Activated naive CD4-positive, alpha-beta T cell treated with anti-CD3 and anti-CD28 coated beads for 36 hours (primary cell): ENCODE data around the gene GK. TPM values are rescaled to one million over a fixed set of nuclear protein-coding genes. Genes with fewer than 3 reads are reported as not detected.
"Not testable (repeated sequence)": the region's sequence is repeated elsewhere in the genome, so short reads cannot be mapped to it uniquely, and the experiment has no call there.

ENCODE experiments used
- CTCF ChIA-PET: fragments of 350-600 bp; sonication (Branson Sonifier 250); formaldehyde crosslinking; loops from one replicate; lab custom pipeline; 2021; ENCODE audit warnings: antibody characterized with exemption; lab: Charles Lee
- DNase-seq: peaks from one replicate; pipeline ENCODE4 v3.0.0-alpha.2; 2020
- H3K27ac Mint-ChIP-seq: one replicate; pipeline ENCODE4 v1.8.0; 2021; ENCODE audit warnings: mild to moderate bottlenecking, mixed read lengths
- H3K27me3 Mint-ChIP-seq: one replicate; pipeline ENCODE4 v1.8.0; 2021; ENCODE audit warnings: low read depth, mixed read lengths
- H3K36me3 Mint-ChIP-seq: one replicate; pipeline ENCODE4 v1.8.0; 2021; ENCODE audit warnings: low read depth, mixed read lengths
- H3K4me1 Mint-ChIP-seq: one replicate; pipeline ENCODE4 v1.8.0; 2021; ENCODE audit warnings: low read depth, mixed read lengths
- H3K4me3 Mint-ChIP-seq: one replicate; pipeline ENCODE4 v1.8.0; 2021; ENCODE audit warnings: mild to moderate bottlenecking, moderate library complexity, mixed read lengths
- H3K9me3 Mint-ChIP-seq: one replicate; pipeline ENCODE4 v1.8.0; 2021; ENCODE audit warnings: mixed read lengths
- intact Hi-C: fragments of 100-400 bp; cut with micrococcal nuclease; formaldehyde crosslinking; loops from one replicate; pipeline ENCODE4 v1.15.1; 2023
- total RNA-seq, 2 experiments: library from RNA; stranded (reverse); gene quantifications; one replicate each; pipeline ENCODE4 v1.2.3, GENCODE V29; 2021

Gene GK
- total RNA-seq, 2 experiments from 2014 or later = 85.9 to 90.3 TPM

DNA sequence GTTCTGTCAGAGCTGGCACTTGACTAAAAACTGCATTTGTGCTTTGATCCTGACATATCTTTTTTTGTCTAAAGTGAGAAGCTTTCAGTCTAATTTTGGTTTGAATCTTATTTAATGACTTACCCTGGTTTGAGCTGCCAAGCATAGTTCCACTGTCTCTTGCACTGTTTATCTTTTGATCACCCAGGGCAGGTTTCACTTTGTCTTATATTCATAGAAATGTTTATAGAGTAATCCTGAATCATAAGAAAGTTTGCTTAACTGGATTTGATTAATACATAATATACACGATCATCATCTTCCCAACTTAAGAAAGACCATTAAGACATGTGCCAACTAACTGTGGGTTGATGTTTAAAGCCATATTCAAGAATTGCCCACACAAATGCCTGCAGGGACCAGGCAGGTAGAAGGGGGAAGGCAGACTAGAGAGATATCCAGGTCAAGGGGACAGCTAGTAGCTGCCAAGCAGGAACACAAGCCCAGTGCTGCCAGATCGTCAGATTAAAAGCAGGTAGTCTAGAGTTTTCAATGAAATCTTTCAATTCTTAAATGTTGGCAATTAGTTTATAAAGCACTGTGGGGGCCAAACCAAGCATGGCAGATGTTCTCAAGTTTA is 1.9 kb downstream of the GK start:
- CTCF ChIA-PET = interaction anchor here (0.8 to 1.3 kb wide), 2 partner anchors 13 to 20 kb away, joined by 3 read pairs; no protein-coding TSS in a partner anchor
- peak overlapping the region; percentile 67 for H3K27ac Mint-ChIP-seq
- H3K27me3 Mint-ChIP-seq = no peaks in the 10 kb centered on the region
- no peak for DNase-seq
- H3K36me3 Mint-ChIP-seq = peaks cover 32% of the 10 kb centered on the region
- peak overlapping the region; percentile 90 for H3K4me3 Mint-ChIP-seq
- no peaks in the 10 kb centered on the region for H3K9me3 Mint-ChIP-seq
- intact Hi-C loops = no loop called here
- peaks cover 38% of the 10 kb centered on the region for H3K4me1 Mint-ChIP-seq

DNA sequence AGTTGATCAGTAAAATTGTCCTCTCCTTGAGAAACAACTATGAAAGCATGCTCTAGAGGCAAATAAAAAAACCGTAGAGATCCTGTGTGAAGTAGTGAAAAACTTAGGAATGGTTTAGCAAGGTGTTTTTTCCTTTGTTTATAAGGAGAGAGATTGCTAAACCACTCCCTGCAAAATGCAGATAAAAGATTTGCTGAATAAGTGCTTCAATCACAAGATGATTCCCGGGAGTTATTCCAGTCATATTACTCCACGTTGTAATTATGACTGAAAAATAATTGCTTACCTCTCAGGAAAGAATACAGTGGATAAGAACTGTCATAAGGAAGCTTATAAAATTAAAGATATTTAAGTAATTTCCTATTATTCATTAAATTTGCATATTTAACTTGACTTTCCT is 2.8 kb downstream of the GK start:
- intact Hi-C loops = no loop called here
- Mint-ChIP-seq H3K4me1 (peaks cover 36% of the 10 kb centered on the region), H3K36me3 (peaks cover 32% of the 10 kb centered on the region), H3K27ac (peak overlapping the region; percentile 81), H3K9me3 (no peaks in the 10 kb centered on the region), H3K27me3 (no peaks in the 10 kb centered on the region), H3K4me3 (peak overlapping the region; percentile 90)
- no peak for DNase-seq
- CTCF ChIA-PET = interaction anchor here (1.4 kb wide), 1 partner anchor 21 kb away, joined by 4 read pairs; no protein-coding TSS in a partner anchor

- intact Hi-C loops = loop anchor here (1.0 to 2.0 kb wide), 3 partner anchors 81 to 173 kb away; partner anchors contain the start of gene TASL
- peak overlapping the region; percentile 85 for H3K27ac Mint-ChIP-seq
- peaks cover 34% of the 10 kb centered on the region for H3K4me1 Mint-ChIP-seq
- peak overlapping the region; percentile 52 for H3K4me3 Mint-ChIP-seq
- peaks cover 40% of the 10 kb centered on the region for H3K36me3 Mint-ChIP-seq
- DNase-seq = peak; percentile 59
- CTCF ChIA-PET = interaction anchor here (1.4 to 2.3 kb wide), 3 partner anchors 8 to 22 kb away, joined by 4 to 13 read pairs (median 6); no protein-coding TSS in a partner anchor
- no peaks in the 10 kb centered on the region for H3K9me3 Mint-ChIP-seq
- no peaks in the 10 kb centered on the region for H3K27me3 Mint-ChIP-seq
Observed at GRCh38 chrX:30657196-30658161, 4.3 kb downstream of the GK start.

DNA sequence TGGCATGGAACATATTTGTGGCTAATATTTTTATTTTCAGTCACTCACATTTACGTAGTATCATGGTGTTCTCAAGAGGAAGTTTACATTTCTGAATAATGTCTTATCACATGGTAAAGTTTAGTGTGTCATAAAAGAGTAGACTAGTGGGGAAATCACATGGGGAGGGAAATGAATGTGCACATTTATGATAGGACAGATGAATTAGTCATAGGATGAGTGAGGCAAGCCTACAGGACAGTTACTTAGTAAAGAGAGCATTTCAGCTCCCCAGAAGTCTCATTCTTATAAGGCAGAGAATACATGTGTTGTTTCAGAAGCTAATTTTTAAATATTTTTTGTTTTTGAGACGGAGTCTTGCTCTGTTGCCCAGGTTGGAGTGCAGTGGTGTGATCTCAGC is 6.2 kb downstream of the GK start:
- peak overlapping the region; percentile 29 for H3K4me3 Mint-ChIP-seq
- peaks cover 34% of the 10 kb centered on the region for H3K4me1 Mint-ChIP-seq
- peaks cover 39% of the 10 kb centered on the region for H3K36me3 Mint-ChIP-seq
- H3K9me3 Mint-ChIP-seq = no peaks in the 10 kb centered on the region
- DNase-seq = no peak
- H3K27me3 Mint-ChIP-seq = no peaks in the 10 kb centered on the region
- H3K27ac Mint-ChIP-seq = peak overlapping the region; percentile 85
- CTCF ChIA-PET = interaction anchor here (0.9 to 2.3 kb wide), 4 partner anchors 10 to 25 kb away, joined by 4 to 13 read pairs (median 5); no protein-coding TSS in a partner anchor
- intact Hi-C loops = loop anchor here (1.0 to 2.0 kb wide), 6 partner anchors 9 to 230 kb away; partner anchors contain the start of genes TAB3 and TASL

DNA sequence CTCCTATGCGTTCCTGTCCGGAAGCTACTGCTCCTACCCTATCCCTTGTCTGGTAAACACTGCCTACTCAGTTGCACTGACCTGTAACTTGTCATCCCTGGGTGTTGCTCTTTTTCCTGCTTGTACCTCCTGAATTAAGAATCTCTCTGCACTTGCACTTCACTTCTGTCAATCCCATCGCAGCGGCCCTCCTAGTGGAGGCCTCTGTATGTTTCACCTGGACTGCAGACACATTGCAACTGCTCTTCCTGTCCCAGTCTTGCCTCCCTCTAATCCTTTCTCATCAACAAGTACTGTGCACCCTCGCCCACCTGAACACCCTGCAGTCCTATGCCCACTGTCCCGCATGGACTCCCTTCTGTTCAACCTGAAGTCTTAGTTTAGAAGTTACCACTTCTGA is 8.0 kb downstream of the GK start:
- no peak for DNase-seq
- no peak overlapping the region for H3K4me3 Mint-ChIP-seq
- no peaks in the 10 kb centered on the region for H3K9me3 Mint-ChIP-seq
- peaks cover 30% of the 10 kb centered on the region for H3K4me1 Mint-ChIP-seq
- peak overlapping the region; percentile 52 for H3K27ac Mint-ChIP-seq
- intact Hi-C loops = no loop called here
- no peaks in the 10 kb centered on the region for H3K27me3 Mint-ChIP-seq
- H3K36me3 Mint-ChIP-seq = peaks cover 28% of the 10 kb centered on the region
- CTCF ChIA-PET = no interaction called here

- no peak for DNase-seq
- intact Hi-C loops = no loop called here
- Mint-ChIP-seq H3K4me3 (no peak overlapping the region), H3K4me1 (peaks cover 17% of the 10 kb centered on the region), H3K9me3 (no peaks in the 10 kb centered on the region), H3K27me3 (no peaks in the 10 kb centered on the region), H3K27ac (no peak overlapping the region), H3K36me3 (peaks cover 24% of the 10 kb centered on the region)
- CTCF ChIA-PET = no interaction called here
Observed at GRCh38 chrX:30663322-30663721, 10.1 kb downstream of the GK start.

- peaks cover 30% of the 10 kb centered on the region for H3K36me3 Mint-ChIP-seq
- DNase-seq = no peak
- intact Hi-C loops = no loop called here
- no peaks in the 10 kb centered on the region for H3K9me3 Mint-ChIP-seq
- no peak overlapping the region for H3K4me3 Mint-ChIP-seq
- H3K27ac Mint-ChIP-seq = no peak overlapping the region
- H3K27me3 Mint-ChIP-seq = no peaks in the 10 kb centered on the region
- CTCF ChIA-PET = no interaction called here
- peaks cover 9% of the 10 kb centered on the region for H3K4me1 Mint-ChIP-seq
Observed at GRCh38 chrX:30665471-30665870, 12.2 kb downstream of the GK start.

- Mint-ChIP-seq H3K27me3 (no peaks in the 10 kb centered on the region), H3K36me3 (peaks cover 30% of the 10 kb centered on the region), H3K4me3 (no peak overlapping the region), H3K4me1 (peaks cover 7% of the 10 kb centered on the region), H3K9me3 (no peaks in the 10 kb centered on the region), H3K27ac (no peak overlapping the region)
- CTCF ChIA-PET = no interaction called here
- DNase-seq = no peak
- intact Hi-C loops = no loop called here
Observed at GRCh38 chrX:30666094-30666493, 12.9 kb downstream of the GK start.

DNA sequence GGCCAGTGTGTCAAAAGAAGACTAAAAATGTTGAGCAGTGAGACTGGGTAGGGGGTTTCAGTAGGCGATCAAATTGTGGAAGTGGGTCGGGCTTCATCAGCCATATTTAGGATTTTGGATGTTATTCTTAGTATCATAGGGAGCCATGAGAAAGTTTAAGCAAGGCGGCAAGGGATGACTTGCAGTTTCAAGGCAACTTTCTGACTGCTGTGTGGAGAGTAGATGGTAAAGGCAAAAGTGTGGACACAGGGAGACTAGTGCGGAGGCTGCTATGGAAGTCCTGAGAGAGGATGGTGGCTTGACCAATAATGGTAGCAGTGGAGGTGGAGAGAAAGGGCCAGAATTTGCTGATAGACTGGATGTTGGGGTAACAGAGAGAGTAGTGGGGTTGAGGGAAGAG is 15.4 kb downstream of the GK start:
- Mint-ChIP-seq H3K4me3 (no peak overlapping the region), H3K27me3 (no peaks in the 10 kb centered on the region), H3K4me1 (peaks cover 1% of the 10 kb centered on the region), H3K36me3 (peaks cover 36% of the 10 kb centered on the region), H3K27ac (no peak overlapping the region), H3K9me3 (no peaks in the 10 kb centered on the region)
- intact Hi-C loops = no loop called here
- CTCF ChIA-PET = no interaction called here
- DNase-seq = no peak

- intact Hi-C loops, H3K4me1 Mint-ChIP-seq, H3K27me3 Mint-ChIP-seq, H3K27ac Mint-ChIP-seq, H3K4me3 Mint-ChIP-seq, H3K9me3 Mint-ChIP-seq, DNase-seq: not testable (repeated sequence)
- CTCF ChIA-PET = interaction anchor here (1.1 to 1.5 kb wide), 2 partner anchors 24 to 33 kb away, joined by 3 to 5 read pairs; no protein-coding TSS in a partner anchor
- H3K36me3 Mint-ChIP-seq = peaks cover 40% of the 10 kb centered on the region
Observed at GRCh38 chrX:30671189-30671588, 18.0 kb downstream of the GK start.

DNA sequence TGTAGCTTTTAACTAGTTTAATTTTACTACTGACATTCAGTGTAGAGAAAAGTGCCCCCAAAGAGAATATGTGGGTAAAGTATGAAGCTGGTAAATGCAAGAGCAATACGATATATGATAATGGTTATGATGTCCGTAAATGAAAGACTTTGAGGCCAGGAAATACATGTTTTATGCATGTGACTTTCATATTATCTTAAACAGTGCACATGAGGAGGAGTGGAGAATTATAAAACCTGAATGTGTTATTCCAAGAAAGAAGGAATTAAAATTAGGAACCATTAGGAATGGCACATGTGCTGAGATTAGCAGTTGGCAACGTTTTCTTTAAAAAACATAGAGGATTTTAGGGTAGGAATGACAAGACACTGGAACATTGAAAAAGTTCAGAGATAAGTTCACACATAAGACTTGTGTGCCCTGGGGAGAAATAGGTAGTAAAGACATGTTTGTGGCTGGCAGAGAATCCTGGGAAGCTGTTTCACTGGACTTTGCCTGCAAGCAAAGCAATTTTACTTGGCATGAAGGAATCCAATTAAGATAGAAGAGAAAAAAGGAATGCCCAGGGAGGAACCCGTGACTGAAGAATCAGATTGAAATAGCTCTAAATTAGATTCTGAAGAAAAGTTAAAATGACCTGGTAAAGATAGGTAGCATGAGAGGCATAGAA is 20.0 kb downstream of the GK start:
- no peaks in the 10 kb centered on the region for H3K27me3 Mint-ChIP-seq
- H3K36me3 Mint-ChIP-seq = peaks cover 46% of the 10 kb centered on the region
- DNase-seq = no peak
- no peak overlapping the region for H3K4me3 Mint-ChIP-seq
- CTCF ChIA-PET = interaction anchor here (0.7 kb wide), 1 partner anchor 53 kb away, joined by 4 read pairs; no protein-coding TSS in a partner anchor
- no peaks in the 10 kb centered on the region for H3K9me3 Mint-ChIP-seq
- H3K4me1 Mint-ChIP-seq = no peaks in the 10 kb centered on the region
- intact Hi-C loops = no loop called here
- H3K27ac Mint-ChIP-seq = no peak overlapping the region
